Fibroblast of mammary gland (primary cell): ENCODE results near the gene ATAD5.
"Not testable (repeated sequence)": the region's sequence is repeated elsewhere in the genome, so short reads cannot be mapped to it uniquely, and the experiment has no call there.

ENCODE experiments used
- DNase-seq: peaks from one replicate; pipeline ENCODE4 v3.0.0-alpha.2; 2010; ENCODE audit warnings: low read depth
- H3K4me3 ChIP-seq: 2 replicates; pipeline ENCODE4 v1.5.1; 2011; ENCODE audit warnings: low read depth, mild to moderate bottlenecking, low read length, moderate library complexity; ENCODE audit not compliant: control insufficient read depth
- TF ChIP-seq, protein P1 (sequence below): conservative IDR thresholded peaks from 2 replicates; pipeline ENCODE4 v1.5.1; 2011; ENCODE audit warnings: low read depth, low read length, inconsistent platforms; ENCODE audit not compliant: control insufficient read depth, insufficient read depth

The ATAD5 gene

DNA sequence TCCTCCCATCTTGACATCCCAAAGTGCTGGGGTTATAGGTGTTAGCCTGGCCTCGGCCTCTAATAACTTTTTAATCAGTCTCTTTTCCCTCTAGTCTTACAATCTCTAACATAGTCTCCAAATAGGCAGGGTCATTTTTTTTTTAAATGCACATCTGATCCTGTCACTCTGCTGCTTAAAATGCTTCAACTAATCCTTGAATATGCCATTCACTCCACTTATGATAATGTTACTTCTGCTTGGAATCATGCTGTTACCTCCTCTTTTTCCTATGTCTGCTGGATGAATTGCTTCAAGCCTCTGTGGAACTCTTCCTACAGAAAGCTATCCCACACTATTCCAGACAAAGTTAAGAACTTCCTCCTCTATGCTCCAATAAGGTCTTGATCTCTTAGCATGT lies 30.1 kb upstream of the ATAD5 start:
- TF ChIP-seq, protein P1, sequence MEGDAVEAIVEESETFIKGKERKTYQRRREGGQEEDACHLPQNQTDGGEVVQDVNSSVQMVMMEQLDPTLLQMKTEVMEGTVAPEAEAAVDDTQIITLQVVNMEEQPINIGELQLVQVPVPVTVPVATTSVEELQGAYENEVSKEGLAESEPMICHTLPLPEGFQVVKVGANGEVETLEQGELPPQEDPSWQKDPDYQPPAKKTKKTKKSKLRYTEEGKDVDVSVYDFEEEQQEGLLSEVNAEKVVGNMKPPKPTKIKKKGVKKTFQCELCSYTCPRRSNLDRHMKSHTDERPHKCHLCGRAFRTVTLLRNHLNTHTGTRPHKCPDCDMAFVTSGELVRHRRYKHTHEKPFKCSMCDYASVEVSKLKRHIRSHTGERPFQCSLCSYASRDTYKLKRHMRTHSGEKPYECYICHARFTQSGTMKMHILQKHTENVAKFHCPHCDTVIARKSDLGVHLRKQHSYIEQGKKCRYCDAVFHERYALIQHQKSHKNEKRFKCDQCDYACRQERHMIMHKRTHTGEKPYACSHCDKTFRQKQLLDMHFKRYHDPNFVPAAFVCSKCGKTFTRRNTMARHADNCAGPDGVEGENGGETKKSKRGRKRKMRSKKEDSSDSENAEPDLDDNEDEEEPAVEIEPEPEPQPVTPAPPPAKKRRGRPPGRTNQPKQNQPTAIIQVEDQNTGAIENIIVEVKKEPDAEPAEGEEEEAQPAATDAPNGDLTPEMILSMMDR: no peak
- no peak overlapping the region for H3K4me3 ChIP-seq
- no peak for DNase-seq

DNA sequence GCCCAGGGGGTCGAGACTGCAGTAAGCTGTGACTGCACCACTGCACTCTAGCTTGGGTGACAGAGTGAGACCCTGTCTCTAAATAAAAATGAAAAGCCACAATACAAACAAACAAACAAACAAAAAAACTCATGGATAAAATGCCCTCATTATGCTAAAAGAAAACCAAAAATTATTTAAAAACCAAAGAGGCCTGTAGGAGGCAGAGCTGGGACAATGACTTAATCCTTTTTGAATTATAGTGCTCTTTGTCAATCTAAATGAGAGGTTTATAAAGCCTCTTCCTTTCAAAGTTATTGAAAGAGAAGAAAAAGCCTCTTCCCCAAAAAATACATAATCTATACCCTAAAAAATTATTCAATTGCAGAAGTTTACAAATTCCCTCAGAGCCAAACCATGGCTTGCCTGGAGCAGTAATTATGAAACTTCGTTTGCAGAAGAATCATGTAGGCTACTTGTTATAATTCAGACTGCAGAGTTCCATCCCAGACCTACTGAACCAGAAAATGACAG lies 25.8 kb upstream of the ATAD5 start:
- H3K4me3 ChIP-seq: no peak overlapping the region
- DNase-seq: no peak
- TF ChIP-seq, protein P1: peak; percentile 3

DNA sequence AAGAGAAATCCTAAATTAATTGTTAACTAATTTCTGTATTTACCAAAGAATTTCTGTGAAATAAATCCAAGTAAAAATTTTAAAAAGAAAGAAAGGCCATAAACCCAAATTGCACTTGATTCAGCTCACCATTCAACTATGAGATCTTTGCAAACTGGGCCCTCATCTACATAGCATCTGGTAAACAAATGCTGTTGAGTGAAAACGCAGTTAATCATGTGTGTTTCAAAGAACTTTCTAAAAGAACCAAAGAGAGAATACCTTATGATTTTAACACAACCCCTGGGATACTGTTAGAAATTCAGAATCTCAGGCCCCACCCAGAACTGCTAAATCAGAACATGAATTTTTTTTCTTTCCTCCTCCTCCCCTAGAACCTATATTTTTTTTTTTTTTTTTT lies 23.9 kb upstream of the ATAD5 start:
- H3K4me3 ChIP-seq: no peak overlapping the region
- no peak for DNase-seq
- TF ChIP-seq, protein P1: no peak

DNA sequence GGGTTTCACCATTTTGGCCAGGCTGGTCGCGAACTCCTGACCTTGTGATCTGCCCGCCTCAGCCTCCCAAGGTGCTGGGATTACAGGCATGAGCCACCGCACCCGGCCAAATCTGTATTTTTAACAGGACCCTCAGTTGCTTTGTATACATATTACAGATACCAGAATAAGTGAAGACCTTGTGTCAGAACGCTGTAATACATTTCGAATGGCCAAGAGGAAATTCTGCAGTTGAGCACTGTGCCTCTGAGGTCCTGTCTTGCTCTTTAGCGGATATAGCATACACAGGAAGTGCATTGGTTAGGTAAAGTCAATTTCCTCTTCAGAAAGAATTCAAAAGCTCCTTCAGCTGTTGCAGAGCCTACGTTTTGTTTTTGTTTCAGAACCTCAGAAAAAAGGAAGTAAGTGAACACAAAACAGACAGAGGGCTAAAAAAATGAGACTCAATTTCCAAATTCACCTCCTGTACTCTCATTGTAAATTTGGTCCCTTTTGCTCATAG lies 22.9 kb upstream of the ATAD5 start:
- TF ChIP-seq, protein P1: no peak
- DNase-seq: no peak
- H3K4me3 ChIP-seq: no peak overlapping the region

DNA sequence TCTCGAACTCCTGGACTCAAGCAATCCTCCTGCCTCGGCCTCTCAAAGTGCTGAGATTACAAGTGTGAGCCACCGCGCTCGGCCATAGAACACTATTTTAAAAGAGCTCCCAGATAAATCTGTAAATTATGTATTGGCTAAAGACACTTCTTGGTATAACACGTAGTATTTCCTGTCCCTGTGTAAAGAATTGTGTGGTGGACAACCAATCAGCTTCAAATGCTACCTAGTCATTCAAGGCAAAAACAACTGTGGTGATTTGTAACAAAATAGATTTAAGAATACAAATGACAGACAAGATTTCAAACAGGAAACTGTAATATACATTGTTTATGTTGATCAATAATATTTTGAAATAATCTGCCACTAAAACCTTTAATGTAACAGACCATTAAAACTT lies 21.9 kb upstream of the ATAD5 start:
- no peak for DNase-seq
- TF ChIP-seq, protein P1: no peak
- no peak overlapping the region for H3K4me3 ChIP-seq

DNA sequence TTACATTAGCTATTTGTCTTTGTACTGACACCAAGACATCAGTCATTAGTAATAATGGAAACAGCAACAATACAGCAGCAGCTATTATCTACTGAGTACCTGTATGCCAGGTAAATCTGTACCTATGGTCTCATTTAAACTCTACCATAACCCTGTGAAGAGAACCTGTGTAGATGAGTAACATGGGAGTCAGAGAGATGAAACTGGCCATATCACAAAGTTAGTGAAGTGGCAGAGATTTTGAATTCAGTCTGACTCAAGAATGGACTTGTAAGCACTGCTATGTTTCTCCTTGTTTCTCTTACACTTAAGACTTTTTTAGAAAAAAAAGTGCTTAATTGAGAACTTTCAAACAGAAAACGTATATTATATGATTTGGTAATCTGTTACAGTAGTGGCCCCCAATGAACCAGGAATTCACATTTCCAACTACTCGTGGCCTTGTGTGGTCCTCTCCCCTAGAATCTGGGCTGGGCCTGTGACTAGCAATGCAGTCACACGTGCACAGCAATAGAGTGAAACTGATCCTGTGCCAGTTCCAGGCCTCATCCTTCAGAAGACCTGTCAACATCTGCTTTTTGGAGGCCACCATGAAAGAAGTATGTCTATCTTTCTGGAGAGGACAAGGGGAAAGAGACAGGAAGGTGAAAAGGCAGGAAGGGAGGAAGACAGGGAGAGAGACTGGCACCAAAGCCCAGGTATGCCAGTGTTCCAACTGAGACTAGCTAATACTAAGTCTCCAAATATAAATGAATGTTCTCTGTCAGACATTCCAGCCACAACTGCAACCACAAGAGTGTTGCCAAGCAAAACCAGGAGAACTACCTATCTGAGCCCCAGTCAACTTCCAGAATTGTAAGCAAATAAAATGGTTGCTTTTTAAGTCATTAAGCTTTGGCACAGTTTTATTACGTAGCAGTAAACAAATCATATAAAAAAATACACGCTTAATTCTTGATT lies 19.3 kb upstream of the ATAD5 start:
- DNase-seq: peak; percentile 65
- TF ChIP-seq, protein P1: no peak
- no peak overlapping the region for H3K4me3 ChIP-seq

DNA sequence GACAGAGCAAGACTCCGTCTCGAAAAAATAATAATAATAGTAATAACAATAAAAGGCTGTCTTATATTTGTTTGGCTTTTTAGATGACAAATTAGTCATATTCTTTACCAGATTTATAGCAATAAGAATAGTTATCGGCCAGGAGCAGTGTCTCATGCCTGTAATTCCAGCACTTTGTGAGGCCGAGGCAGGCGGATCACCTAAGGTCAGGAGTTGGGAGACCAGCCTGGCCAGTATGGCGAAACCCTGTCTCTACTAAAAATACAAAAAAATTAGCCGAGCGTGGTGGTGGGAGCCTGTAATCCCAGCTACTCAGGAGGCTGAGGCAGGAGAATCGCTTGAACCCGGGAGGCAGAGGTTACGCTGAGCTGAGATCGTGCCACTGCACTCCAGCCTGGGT lies 17.5 kb upstream of the ATAD5 start:
- not testable (repeated sequence) for H3K4me3 ChIP-seq, DNase-seq

DNA sequence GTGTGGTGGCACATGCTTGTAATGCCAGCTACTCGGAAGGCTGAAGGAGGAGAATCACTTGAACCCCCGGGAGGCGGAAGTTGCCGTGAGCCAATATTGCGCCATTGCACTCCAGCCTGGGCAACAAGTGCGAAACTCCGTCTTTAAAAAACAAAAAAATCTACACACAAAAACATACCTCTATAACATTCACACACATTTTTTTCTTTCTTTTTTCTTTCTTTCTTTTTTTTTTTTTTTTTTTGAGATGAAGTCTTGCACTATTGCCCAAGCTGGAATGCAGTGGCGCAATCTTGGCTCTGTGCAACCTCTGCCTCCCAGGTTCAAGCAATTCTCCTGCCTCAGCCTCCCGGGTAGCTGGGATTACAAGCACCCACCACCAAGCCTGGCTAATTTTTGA lies 16.9 kb upstream of the ATAD5 start:
- DNase-seq: peak; percentile 38
- H3K4me3 ChIP-seq: not testable (repeated sequence)
